DND-41 (cell line): ENCODE data around the gene TAF4.

ENCODE experiments used
- ATAC-seq: fragments of 200-7000 bp; cut with Tn5 transposase; 3 replicates; pipeline ENCODE4 v1.9.1; 2021; ENCODE audit warnings: low read depth; ENCODE audit not compliant: insufficient read depth
- DNase-seq: peaks from one replicate; pipeline ENCODE4 v3.0.0-alpha.2; 2020
- H2AFZ ChIP-seq: 2 replicates; pipeline ENCODE4 v1.6.0; 2012; ENCODE audit warnings: low read depth, low read length
- H3K27ac ChIP-seq: 2 replicates; pipeline ENCODE4 v1.5.1; 2012; ENCODE audit warnings: low read length, inconsistent platforms
- H3K27me3 ChIP-seq: fragments of 200-600 bp; sonication (generic); 2 replicates; pipeline ENCODE4 v1.6.0; 2012; ENCODE audit warnings: low read length, mild to moderate bottlenecking, inconsistent platforms; ENCODE audit not compliant: insufficient read depth, poor library complexity
- H3K36me3 ChIP-seq: 2 replicates; pipeline ENCODE4 v1.5.1; 2012; ENCODE audit warnings: low read length, inconsistent platforms; ENCODE audit not compliant: insufficient read depth
- H3K4me1 ChIP-seq: 2 replicates; pipeline ENCODE4 v1.5.1; 2012; ENCODE audit warnings: mild to moderate bottlenecking, low read length; ENCODE audit not compliant: insufficient read depth
- H3K4me2 ChIP-seq: 2 replicates; pipeline ENCODE4 v1.6.0; 2012; ENCODE audit warnings: mild to moderate bottlenecking, moderate library complexity, low read length, inconsistent platforms; ENCODE audit not compliant: insufficient read depth
- H3K4me3 ChIP-seq, 2 experiments: fragments of 200-600 bp in 1 of 2; shearing (Covaris generic) in 1 of 2; 2 replicates each; pipeline ENCODE4 v1.5.1; 2012 to 2016; ENCODE audit warnings: inconsistent platforms in 2 of 2, low read length in 2 of 2, mild to moderate bottlenecking in 2 of 2, low read depth in 1 of 2, moderate library complexity in 1 of 2
- H3K79me2 ChIP-seq: 2 replicates; pipeline ENCODE4 v1.6.0; 2012; ENCODE audit warnings: low read length, inconsistent platforms; ENCODE audit not compliant: insufficient read depth
- H3K9ac ChIP-seq: 2 replicates; pipeline ENCODE4 v1.6.0; 2012; ENCODE audit warnings: low read depth, mild to moderate bottlenecking, inconsistent platforms, low read length, moderate library complexity
- H3K9me3 ChIP-seq: 2 replicates; pipeline ENCODE4 v1.5.1; 2012; ENCODE audit warnings: low read length, moderate library complexity, mild to moderate bottlenecking, inconsistent platforms; ENCODE audit not compliant: insufficient read depth, severe bottlenecking
- H4K20me1 ChIP-seq: 2 replicates; pipeline ENCODE4 v1.6.0; 2012; ENCODE audit warnings: low read length; ENCODE audit not compliant: insufficient read depth
- CTCF ChIP-seq: IDR thresholded peaks from 2 replicates; pipeline ENCODE4 v1.5.1; 2012; ENCODE audit warnings: borderline replicate concordance, low read length, moderate library complexity, mild to moderate bottlenecking; ENCODE audit not compliant: poor library complexity, severe bottlenecking; ENCODE audit errors: extremely low read depth
- EZH2 ChIP-seq: IDR thresholded peaks from 3 replicates; pipeline ENCODE4 v1.6.1; 2012; ENCODE audit warnings: borderline replicate concordance, low read depth, mild to moderate bottlenecking, moderate library complexity, low read length, inconsistent platforms; ENCODE audit not compliant: severe bottlenecking

TAF4 gene

GRCh38 chr20:61966492-61967244 is 99.0 kb downstream of the TAF4 start:
- Histone ChIP-seq H4K20me1 (peaks cover 20% of the 10 kb centered on the region), H3K27me3 (no peaks in the 10 kb centered on the region), H3K4me2 (no peak overlapping the region), H3K4me1 (no peaks in the 10 kb centered on the region), H3K27ac (no peak overlapping the region), H2AFZ (no peak overlapping the region), H3K4me3 (no peak overlapping the region), H3K79me2 (no peaks in the 10 kb centered on the region), H3K9ac (no peak overlapping the region), H3K36me3 (peaks cover 1% of the 10 kb centered on the region; the same call in 1 of the 2 replicates), H3K9me3 (no peaks in the 10 kb centered on the region)
- DNase-seq (no peak), ATAC-seq (no peak)
- TF ChIP-seq EZH2 (no peak), CTCF (no peak)

- no peaks in the 10 kb centered on the region for H3K4me1 ChIP-seq
- H3K79me2 ChIP-seq = no peaks in the 10 kb centered on the region
- peaks cover 20% of the 10 kb centered on the region for H4K20me1 ChIP-seq
- no peak overlapping the region for H3K4me2 ChIP-seq
- TF ChIP-seq EZH2 = no peak
- peak; percentile 24 for TF ChIP-seq CTCF
- H3K27me3 ChIP-seq = no peaks in the 10 kb centered on the region
- H2AFZ ChIP-seq = no peak overlapping the region
- H3K4me3 ChIP-seq = no peak overlapping the region
- no peak overlapping the region for H3K27ac ChIP-seq
- no peak overlapping the region for H3K9ac ChIP-seq
- no peak for DNase-seq
- no peaks in the 10 kb centered on the region for H3K9me3 ChIP-seq
- ATAC-seq = no peak
- no peaks in the 10 kb centered on the region for H3K36me3 ChIP-seq
These were observed 99.8 kb downstream of the TAF4 start for GRCh38 chr20:61965606-61966491.

- no peak for DNase-seq
- ATAC-seq = no peak
- Histone ChIP-seq H3K36me3 (no peaks in the 10 kb centered on the region), H3K4me1 (no peaks in the 10 kb centered on the region), H3K27me3 (no peaks in the 10 kb centered on the region), H3K4me3 (no peak overlapping the region), H3K9ac (no peak overlapping the region), H3K4me2 (no peak overlapping the region), H4K20me1 (peaks cover 17% of the 10 kb centered on the region), H3K9me3 (no peaks in the 10 kb centered on the region), H3K27ac (no peak overlapping the region), H2AFZ (no peak overlapping the region), H3K79me2 (no peaks in the 10 kb centered on the region)
- TF ChIP-seq CTCF = no peak
These were observed 100.7 kb downstream of the TAF4 start for GRCh38 chr20:61964675-61965605.
